Adipocyte (in vitro differentiated cells): Measurements from ENCODE around the gene NCOA4.
"Not testable (repeated sequence)": the region's sequence is repeated elsewhere in the genome, so short reads cannot be mapped to it uniquely, and the experiment has no call there.

ENCODE experiments used
- DNase-seq: peaks from one replicate; pipeline ENCODE4 v3.0.0-alpha.2; 2015; ENCODE audit warnings: low read depth
- H3K27me3 ChIP-seq: replicated peaks from 2 replicates; pipeline ENCODE4 v1.7.0; 2013; ENCODE audit warnings: mild to moderate bottlenecking, low read length, moderate library complexity; ENCODE audit not compliant: control insufficient read depth, insufficient read depth
- H3K36me3 ChIP-seq: 2 replicates; pipeline ENCODE4 v1.7.0; 2013; ENCODE audit warnings: low read length, mild to moderate bottlenecking, moderate library complexity; ENCODE audit not compliant: control insufficient read depth, insufficient read depth, severe bottlenecking
- H3K4me1 ChIP-seq: 2 replicates; pipeline ENCODE4 v1.7.0; 2013; ENCODE audit warnings: mild to moderate bottlenecking, low read length, moderate library complexity; ENCODE audit not compliant: control insufficient read depth, insufficient read depth
- H3K4me3 ChIP-seq: 2 replicates; pipeline ENCODE4 v1.7.0; 2013; ENCODE audit warnings: mild to moderate bottlenecking, low read length, moderate library complexity
- H3K9ac ChIP-seq: 2 replicates; pipeline ENCODE4 v1.7.0; 2013; ENCODE audit warnings: mild to moderate bottlenecking, low read length, moderate library complexity
- H3K9me3 ChIP-seq: 2 replicates; pipeline ENCODE4 v1.7.0; 2013; ENCODE audit warnings: mild to moderate bottlenecking, low read length, moderate library complexity; ENCODE audit not compliant: control insufficient read depth

NCOA4 gene

DNA sequence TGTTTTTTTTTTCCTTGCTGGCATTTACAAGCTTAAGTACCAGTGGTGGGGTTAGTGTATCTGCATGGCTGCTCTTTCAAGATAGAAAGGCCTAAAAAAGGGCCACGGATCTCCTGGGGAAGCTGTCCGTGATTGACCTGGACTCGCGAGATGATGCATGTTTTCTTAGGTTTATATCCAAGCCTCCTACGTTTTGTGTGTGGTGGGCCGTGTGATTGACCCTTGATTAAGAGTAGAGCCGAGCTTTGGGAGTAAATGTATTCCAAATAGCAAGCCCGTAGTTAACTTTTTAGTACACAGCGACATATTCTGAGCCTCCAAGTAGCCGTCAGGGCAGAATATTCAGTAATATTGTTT is 57.6 kb downstream of the NCOA4 start:
- peak overlapping the region; percentile 92 for H3K4me3 ChIP-seq
- H3K4me1 ChIP-seq, result peaks cover 11% of the 10 kb centered on the region
- DNase-seq, result peak; percentile 39
- peak overlapping the region; percentile 92 for H3K9ac ChIP-seq
- H3K36me3 ChIP-seq, result peaks cover 13% of the 10 kb centered on the region
- H3K9me3 ChIP-seq, H3K27me3 ChIP-seq: not testable (repeated sequence)

- peak within 1 kb of the TSS; percentile 92 for H3K4me3 ChIP-seq
- peaks cover 11% of the 10 kb centered on the region for H3K4me1 ChIP-seq
- not testable (repeated sequence) for H3K9me3 ChIP-seq, H3K36me3 ChIP-seq, H3K27me3 ChIP-seq
- peak; percentile 92 for DNase-seq
- H3K9ac ChIP-seq, result peak within 1 kb of the TSS; percentile 92
These were observed 58.2 kb downstream of the NCOA4 start, which contains the start of gene TIMM23 for GRCh38 chr10:45972106-45972812. Gene TIMM23 (plus strand): TSS chr10:45972489. CDS start chr10:45972625, 136 bp downstream.

- peak overlapping the region; percentile 92 for H3K4me3 ChIP-seq
- H3K27me3 ChIP-seq, H3K36me3 ChIP-seq, H3K9me3 ChIP-seq: not testable (repeated sequence)
- DNase-seq, result peak; percentile 26
- peaks cover 11% of the 10 kb centered on the region for H3K4me1 ChIP-seq
- H3K9ac ChIP-seq, result peak overlapping the region; percentile 92
These were observed 58.7 kb downstream of the NCOA4 start for GRCh38 chr10:45971742-45972105.

- not testable (repeated sequence) for H3K36me3 ChIP-seq, H3K9me3 ChIP-seq, DNase-seq, H3K27me3 ChIP-seq
- Histone ChIP-seq H3K4me3 (peak overlapping the region; percentile 92), H3K9ac (peak overlapping the region; percentile 92), H3K4me1 (peaks cover 11% of the 10 kb centered on the region)
These were observed 59.4 kb downstream of the NCOA4 start for GRCh38 chr10:45971019-45971418.

GRCh38 chr10:45962686-45963452 is 67.6 kb downstream of the NCOA4 start:
- H3K9ac ChIP-seq, DNase-seq, H3K27me3 ChIP-seq, H3K36me3 ChIP-seq, H3K4me1 ChIP-seq, H3K4me3 ChIP-seq, H3K9me3 ChIP-seq: not testable (repeated sequence)

- H3K27me3 ChIP-seq, result not testable (repeated sequence)
These were observed 72.5 kb downstream of the NCOA4 start for GRCh38 chr10:45957928-45958327.

DNA sequence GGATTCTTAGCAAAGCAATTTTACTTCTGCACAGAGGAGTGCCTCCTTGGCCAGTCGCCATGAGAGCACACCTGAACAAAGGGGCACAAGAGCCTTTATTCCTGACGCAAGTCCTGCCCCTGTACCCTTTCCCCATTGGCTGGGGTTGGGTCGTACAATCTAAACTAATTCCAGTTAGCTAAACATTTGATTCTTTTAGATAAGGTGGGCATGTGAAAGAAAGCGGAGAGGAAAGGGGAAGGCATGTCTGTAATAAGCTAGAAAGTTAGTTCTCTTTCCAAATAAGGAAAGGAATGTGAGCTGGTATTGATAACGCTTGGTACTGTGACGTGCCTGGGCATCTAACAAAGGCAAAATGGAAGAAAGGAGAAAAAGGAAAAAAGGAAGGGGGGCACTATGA is 73.8 kb downstream of the NCOA4 start:
- H3K27me3 ChIP-seq, H3K9ac ChIP-seq, H3K36me3 ChIP-seq: not testable (repeated sequence)

More at GRCh38 chr10:45957928-45958327, 72.5 kb downstream of the NCOA4 start:
- DNase-seq, H3K9ac ChIP-seq, H3K4me3 ChIP-seq, H3K4me1 ChIP-seq, H3K36me3 ChIP-seq, H3K9me3 ChIP-seq: not testable (repeated sequence)

More for the DNA sequence above, 73.8 kb downstream of the NCOA4 start:
- not testable (repeated sequence) for DNase-seq, H3K9me3 ChIP-seq, H3K4me1 ChIP-seq, H3K4me3 ChIP-seq
